ENCODE data around the gene CDC45.

The CDC45 gene

DNA sequence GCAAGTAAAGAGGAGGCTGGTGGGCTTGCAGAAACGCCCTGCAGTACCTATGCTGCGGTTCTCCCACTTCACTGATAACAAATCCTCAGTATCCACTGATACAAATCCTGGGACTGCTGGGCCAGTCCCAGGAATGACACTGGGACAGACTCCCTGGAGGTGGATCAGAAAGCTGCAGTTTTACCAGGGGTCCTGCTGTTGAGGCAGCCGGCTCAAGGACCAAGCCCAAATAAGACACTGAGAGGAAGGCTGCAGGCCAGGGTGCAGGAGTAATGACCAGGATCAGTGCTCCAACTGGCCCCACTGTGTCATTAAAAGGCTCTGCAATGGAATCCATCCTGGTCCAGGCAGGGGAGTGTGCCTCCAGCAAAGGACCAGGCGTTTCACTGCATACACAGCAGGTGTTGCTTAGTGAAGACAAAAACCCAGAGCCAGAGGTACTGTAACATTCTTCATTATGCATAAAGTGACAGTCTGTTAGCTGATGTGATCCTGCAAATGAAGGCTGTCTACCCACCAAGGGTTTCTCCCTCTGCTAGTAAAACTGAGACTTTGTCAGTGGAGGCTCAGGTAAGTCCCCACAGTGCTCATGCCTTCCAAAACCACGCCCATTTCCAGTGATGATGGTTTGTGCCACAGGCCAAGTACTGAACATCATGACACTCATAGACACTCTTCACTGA lies 30.8 kb upstream of the CDC45 start:
- DNase-seq (ENCODE audit: low spot score), result no peak

- DNase-seq (ENCODE audit: low spot score), result no peak
These were observed 30.3 kb upstream of the CDC45 start for GRCh38 chr22:19449422-19449767.

DNA sequence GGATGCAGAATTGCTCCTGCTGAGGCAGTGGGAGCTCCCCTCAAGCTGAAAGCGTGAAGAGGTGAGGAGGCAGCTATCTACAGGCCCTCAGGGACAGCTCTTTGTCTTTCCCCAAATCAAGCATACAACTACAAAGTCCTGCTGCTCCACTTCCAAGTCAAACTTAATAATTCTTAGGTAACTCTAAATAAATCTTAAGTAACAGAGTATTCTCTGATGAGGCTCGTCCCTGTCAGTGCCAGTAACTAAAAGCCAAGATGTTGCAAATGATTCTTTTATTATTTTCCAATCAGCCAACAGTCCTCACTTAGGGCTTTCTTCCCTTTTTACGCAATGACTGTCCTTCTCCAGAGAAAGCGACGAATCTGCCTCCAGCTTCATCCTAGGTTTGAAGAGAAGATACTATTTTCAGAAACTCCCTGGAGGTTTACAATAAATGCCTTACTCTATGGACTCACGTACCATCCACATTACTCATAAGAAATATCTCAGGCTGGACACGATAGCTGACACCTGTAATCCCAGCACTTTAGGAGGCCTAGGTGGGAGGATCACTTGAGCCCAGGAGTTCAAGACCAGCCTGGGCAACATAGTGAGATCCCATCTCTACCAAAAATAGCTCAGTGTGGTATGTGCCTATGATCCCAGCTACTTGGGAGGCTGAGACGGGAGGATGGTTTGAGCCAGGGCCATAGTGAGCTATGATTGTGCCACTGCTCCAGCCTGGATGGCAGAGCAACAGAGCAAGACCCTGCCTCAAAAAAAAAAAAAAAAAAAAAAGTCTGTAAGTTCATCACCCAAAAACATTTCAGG lies 29.2 kb upstream of the CDC45 start:
- DNase-seq (ENCODE audit: low spot score), result no peak

- no peak for DNase-seq (ENCODE audit: low spot score)
These were observed 28.1 kb upstream of the CDC45 start for GRCh38 chr22:19451570-19451969.

DNA sequence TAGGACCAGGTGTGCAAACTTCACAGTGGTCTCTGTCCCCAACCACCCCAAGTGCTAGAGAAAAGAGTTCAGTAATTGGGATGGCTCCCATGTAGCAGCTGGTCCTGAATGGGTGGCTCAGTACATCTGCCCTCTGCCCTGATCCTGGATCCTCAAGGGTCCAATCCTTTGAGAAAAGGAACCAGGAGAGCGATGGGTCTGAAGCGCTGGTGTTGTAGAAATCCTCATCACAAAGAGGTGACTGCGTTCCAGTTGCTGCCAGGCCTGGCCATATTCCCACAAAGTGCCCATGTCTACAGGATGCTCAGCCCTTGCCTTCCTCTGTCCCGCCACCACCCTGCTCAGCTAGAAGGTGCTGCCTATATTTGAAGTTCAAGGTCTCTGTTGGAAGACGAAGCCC lies 26.0 kb upstream of the CDC45 start:
- no peak for DNase-seq (ENCODE audit: low spot score)

DNA sequence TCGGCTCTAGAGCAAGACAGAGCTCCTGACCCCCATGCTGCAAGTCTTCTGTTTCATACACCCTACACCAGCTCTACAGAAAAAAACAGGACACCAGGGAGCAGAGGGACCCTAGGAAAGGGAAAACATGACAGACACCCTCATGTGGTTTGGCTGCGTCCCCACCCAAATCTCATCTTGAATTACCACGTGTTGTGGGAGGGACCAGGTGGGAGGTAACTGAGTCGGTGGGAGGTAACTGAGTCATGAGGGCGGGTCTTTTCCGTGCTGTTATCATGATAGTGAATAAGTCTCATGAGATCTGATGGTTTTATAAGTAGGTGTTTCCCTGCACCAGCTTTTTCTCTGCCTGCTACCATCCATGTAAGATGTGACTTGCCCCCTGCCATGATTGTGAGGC lies 25.6 kb upstream of the CDC45 start:
- DNase-seq (ENCODE audit: low spot score), result no peak

- no peak for DNase-seq (ENCODE audit: low spot score)
These were observed 24.7 kb upstream of the CDC45 start for GRCh38 chr22:19455033-19455432.

DNA sequence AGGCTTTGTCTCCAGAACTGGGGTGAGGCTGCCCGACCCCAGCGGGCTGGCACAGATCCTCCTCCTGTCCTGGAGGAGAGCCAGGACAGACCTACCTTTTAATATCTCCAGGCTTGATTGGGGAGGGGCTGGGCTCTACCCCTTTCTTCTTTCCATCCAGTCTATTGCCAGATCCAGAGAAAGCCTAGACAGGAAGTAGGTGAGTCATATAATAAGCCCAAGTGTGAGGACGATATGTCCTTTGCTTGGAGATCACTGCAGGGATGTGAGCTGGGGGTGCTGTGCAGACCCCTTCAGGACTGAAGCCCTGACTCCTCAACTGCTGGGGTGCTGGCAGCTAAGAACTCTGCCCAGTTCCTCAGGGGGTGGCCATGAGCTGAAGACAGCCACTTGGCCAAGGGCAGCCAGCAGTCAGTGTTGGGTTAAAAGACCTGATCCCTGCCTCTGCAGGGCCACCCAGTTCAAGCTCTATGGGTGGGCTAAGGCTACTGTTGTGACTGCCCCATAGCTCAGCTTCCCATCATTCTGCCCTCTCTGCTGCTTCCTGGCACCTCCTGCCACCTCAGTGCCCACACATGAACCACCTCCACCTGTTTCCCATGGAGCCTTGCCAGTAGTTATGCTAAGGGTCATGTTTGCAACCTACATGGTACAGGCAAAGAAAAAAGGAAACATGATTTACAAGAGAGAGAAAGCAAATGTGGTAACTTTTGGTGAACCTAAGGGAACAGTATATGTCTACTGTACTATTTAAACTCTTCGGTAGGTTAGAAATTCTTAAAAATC lies 23.9 kb upstream of the CDC45 start:
- DNase-seq (ENCODE audit: low spot score), result no peak

GRCh38 chr22:19456541-19456940 lies 23.2 kb upstream of the CDC45 start:
- DNase-seq (ENCODE audit: low spot score), result no peak

DNA sequence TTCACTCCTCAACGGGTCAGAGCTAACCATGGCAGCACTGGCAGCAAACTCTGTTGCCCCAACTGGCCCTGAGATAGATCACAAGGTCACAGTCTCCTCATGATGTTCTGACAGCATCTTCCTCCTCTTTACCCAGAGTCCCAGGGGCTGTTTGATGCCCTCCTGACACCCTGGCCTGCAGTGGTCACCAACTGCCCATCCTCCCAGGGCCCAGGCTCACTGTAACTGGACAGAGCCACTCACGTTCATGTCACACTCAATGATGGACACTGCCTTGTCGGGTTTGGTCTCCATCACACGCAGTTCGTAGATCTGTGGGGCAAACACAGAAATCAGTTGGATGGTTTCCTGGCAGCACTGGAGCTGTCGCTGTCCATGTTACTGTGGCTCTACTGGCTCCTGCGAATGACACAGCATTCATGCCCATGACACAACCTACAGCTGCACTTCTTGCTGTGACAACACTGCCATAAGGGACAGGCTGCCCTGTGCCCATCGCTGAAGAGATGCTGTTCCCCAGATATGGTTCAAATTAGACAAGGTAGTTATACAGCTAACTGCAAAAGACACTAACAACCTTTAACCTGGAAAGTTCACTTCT lies 21.8 kb upstream of the CDC45 start:
- DNase-seq (ENCODE audit: low spot score), result no peak

DNA sequence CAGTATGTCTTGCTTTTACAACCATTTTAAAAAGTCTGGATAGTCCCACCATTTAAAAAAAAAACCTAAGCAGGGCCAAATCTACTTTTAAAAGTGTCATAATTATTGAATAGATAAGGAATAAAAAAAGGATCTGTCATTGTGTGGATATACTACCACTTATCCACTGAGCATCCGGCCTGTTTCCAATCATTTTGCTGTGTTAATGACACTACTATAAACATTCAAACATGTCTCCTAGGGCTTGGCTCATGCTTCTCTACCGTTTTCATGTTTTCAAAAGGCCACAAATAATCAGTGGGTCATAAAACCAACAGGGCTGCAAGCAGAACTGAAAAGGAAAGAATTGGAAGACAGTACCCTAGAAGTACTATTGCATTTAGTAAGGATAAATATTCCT lies 19.7 kb upstream of the CDC45 start:
- no peak for DNase-seq (ENCODE audit: low spot score)

- no peak for DNase-seq (ENCODE audit: low spot score)
These were observed 18.2 kb upstream of the CDC45 start for GRCh38 chr22:19461506-19461905.

- DNase-seq (ENCODE audit: low spot score), result no peak
These were observed 16.7 kb upstream of the CDC45 start for GRCh38 chr22:19463008-19463407.

DNA sequence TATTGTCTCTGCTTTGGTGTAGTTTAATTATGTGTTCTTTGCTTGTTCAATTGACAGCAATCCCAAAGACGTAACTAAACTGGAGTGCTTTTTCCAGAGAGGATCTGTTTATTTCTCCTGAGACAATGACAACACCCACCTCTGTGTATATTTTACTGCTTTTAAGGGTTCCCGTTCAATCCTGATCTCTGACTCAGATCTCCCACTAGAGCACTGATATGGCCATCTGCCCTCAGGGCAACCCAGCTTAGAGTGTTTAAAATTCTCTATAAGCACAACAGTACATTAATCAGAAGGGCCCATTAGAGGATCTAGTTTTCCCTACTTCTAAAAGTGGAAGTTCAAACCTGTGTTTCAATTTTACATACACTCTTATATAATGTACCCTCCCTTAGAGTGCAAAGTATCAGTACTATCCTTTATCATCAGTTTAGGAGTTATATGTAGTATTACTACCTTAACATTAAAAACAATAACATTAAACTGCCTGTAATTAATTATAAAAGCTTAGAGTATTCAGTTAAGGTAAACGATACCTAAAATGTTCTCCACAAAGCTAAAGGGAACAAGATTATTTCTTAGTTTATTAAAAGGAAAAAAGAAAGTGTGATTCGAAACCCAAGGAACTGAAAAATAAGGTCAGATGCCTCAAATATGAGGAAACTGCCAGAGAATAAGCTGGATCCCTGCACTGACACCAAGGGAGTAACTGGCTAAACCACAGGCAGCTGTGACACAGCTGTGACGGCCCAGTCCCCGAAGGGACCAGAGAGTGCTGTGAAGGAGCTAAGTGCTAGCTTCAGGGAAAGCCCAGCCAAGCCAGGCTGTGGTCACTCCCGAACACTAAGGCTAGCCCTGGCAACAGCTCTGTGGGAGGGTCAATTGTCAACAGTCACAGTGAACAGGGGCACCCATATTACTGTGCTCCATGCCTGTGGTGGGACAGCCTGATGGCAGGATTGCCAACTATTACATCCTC lies 15.9 kb upstream of the CDC45 start:
- DNase-seq (ENCODE audit: low spot score), result no peak

DNA sequence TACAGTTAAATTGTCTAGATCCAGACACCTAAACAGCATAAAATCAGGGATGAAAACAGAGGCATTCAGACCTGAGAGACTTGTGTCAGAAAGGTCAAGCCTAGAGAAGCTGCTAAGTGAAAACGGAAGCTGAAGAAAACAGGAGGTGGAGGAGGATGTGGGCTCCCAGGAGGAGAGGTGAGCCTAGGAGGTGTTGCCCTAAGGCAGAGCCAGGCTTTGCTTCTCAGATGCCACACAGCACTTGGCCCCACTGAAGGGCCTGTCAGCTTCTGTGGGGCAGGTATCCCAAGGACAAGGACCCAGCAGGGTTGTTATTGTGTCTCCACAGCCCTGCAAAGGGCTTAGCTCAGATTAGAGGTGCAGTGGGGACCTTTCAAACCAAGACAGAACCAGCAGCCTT lies 15.2 kb upstream of the CDC45 start:
- no peak for DNase-seq (ENCODE audit: low spot score)

GRCh38 chr22:19464975-19465374 lies 14.7 kb upstream of the CDC45 start:
- DNase-seq (ENCODE audit: low spot score), result no peak

DNA sequence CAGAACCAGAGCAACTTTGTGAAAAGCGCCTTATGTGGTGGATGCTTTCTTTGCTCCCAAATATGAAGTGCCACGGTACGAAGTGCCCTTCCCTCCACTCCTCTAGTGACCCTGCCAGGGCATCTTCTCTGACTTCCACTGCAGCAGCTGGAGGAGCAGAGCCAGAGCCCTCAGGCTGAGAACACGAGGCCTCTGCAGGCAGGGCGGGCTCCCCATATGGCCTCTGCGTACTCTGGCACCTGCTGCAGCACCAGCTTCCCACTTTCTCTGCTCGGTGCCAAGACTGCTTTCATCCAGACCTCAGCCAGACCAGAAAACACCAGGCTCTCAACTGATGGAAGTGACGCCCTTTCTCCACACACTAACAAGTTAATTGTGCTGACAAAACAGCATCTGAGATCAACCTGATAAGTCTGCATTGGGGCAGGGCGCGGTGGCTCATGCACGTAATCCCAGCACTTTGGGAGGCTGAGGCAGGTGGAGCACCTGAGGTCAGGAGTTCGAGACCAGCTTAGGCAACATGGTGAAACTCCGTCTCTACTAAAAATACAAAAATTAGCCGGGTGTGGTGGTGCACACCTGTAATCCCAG lies 13.5 kb upstream of the CDC45 start:
- no peak for DNase-seq (ENCODE audit: low spot score)

- no peak for DNase-seq (ENCODE audit: low spot score)
These were observed 12.6 kb upstream of the CDC45 start for GRCh38 chr22:19466848-19467752.

DNA sequence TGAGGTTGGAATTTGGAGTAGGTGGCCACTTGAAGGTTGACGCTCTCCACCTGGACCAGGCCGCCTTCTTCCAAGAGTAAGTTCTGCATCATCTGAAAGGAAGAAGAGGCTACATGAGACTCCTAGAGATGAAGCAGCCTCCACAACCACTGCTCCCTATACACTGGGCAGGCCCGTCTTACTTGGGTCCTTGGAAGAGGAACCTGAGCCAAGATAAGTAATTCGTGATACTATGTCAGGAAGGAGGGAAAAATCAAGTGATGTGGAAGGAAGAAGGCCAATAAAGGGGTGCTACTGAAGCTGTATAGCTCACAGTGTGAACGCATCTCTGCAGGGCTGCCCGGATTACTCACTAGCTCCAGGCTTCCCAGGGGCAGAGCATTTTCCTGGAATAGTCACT lies 11.8 kb upstream of the CDC45 start:
- DNase-seq (ENCODE audit: low spot score), result no peak

GRCh38 chr22:19469421-19469820 lies 10.3 kb upstream of the CDC45 start:
- no peak for DNase-seq (ENCODE audit: low spot score)
